Caco-2 (cell line): ENCODE results near the gene NLGN1. TPM values are rescaled to one million over a fixed set of nuclear protein-coding genes. Genes with fewer than 3 reads are reported as not detected.

Experiments used
- BruUV-seq: library from RNA; stranded (reverse); fragments of 400-500 nt; replicated peaks from 2 replicates; lab custom pipeline; 2021; lab: Mats Ljungman, UMichigan
- CTCF ChIA-PET: fragments of 300-600 bp; sonication (Branson Sonifier 250); formaldehyde crosslinking; loops from one replicate; lab custom pipeline; 2022; ENCODE audit warnings: antibody characterized with exemption; lab: Charles Lee
- POLR2A ChIA-PET: fragments of 300-600 bp; sonication (Branson Sonifier 250); formaldehyde crosslinking; loops from one replicate; lab custom pipeline; 2022; ENCODE audit warnings: antibody characterized with exemption; lab: Charles Lee
- DNase-seq, 2 experiments: peaks; one replicate each; pipeline versions ENCODE4 v3.0.0 to v3.0.0-alpha.2; 2020 to 2022
- H3K27me3 ChIP-seq: replicated peaks from 2 replicates; pipeline ENCODE4 v1.6.0; 2011; ENCODE audit warnings: low read length; ENCODE audit not compliant: control insufficient read depth, insufficient read depth
- H3K36me3 ChIP-seq: 2 replicates; pipeline ENCODE4 v1.5.1; 2011; ENCODE audit warnings: low read length; ENCODE audit not compliant: control insufficient read depth, insufficient read depth
- H3K4me1 ChIP-seq: fragments of 250-450 bp; sonication (Bioruptor Pico); 2 replicates; pipeline ENCODE4 v1.5.1; 2020; ENCODE audit warnings: mild to moderate bottlenecking
- H3K4me3 ChIP-seq: 2 replicates; pipeline ENCODE4 v1.5.1; 2011; ENCODE audit warnings: low read depth, mild to moderate bottlenecking, control low read depth, low read length
- H3K9me3 ChIP-seq: fragments of 250-450 bp; sonication (Bioruptor Pico); 2 replicates; pipeline ENCODE4 v1.5.1; 2020; ENCODE audit warnings: mild to moderate bottlenecking, moderate library complexity
- H3K27ac Mint-ChIP-seq: one replicate; pipeline ENCODE4 v1.8.0; 2022; ENCODE audit warnings: mixed read lengths; ENCODE audit not compliant: unreplicated experiment
- H3K27me3 Mint-ChIP-seq: one replicate; pipeline ENCODE4 v1.8.0; 2022; ENCODE audit warnings: mixed read lengths; ENCODE audit not compliant: insufficient read depth, unreplicated experiment
- H3K36me3 Mint-ChIP-seq: one replicate; pipeline ENCODE4 v1.8.0; 2022; ENCODE audit warnings: mild to moderate bottlenecking, mixed read lengths; ENCODE audit not compliant: insufficient read depth, unreplicated experiment
- H3K4me1 Mint-ChIP-seq: one replicate; pipeline ENCODE4 v1.8.0; 2022; ENCODE audit warnings: low read depth, mixed read lengths; ENCODE audit not compliant: unreplicated experiment
- H3K4me3 Mint-ChIP-seq: one replicate; pipeline ENCODE4 v1.8.0; 2022; ENCODE audit warnings: mild to moderate bottlenecking, moderate library complexity, mixed read lengths; ENCODE audit not compliant: unreplicated experiment
- H3K9me3 Mint-ChIP-seq: one replicate; pipeline ENCODE4 v1.8.0; 2022; ENCODE audit warnings: mixed read lengths; ENCODE audit not compliant: unreplicated experiment
- CTCF ChIP-seq, 2 experiments: fragments of 200-600 bp in 1 of 2; IDR thresholded peaks; 1 replicate in 1 of 2; 2 replicates in 1 of 2; pipeline versions ENCODE4 v1.5.1 to v1.8.0; 2011 to 2022; ENCODE audit warnings: antibody characterized with exemption in 1 of 2, control low read depth in 1 of 2, inconsistent platforms in 1 of 2, low read depth in 1 of 2, low read length in 1 of 2, mild to moderate bottlenecking in 1 of 2, moderate library complexity in 1 of 2; ENCODE audit not compliant: insufficient read depth in 1 of 2, severe bottlenecking in 1 of 2, unreplicated experiment in 1 of 2
- intact Hi-C: fragments of 100-400 bp; cut with micrococcal nuclease; formaldehyde crosslinking; loops from one replicate; pipeline ENCODE4 v1.10.0; 2022; ENCODE audit not compliant: unreplicated experiment
- total RNA-seq: library from RNA; stranded (reverse); gene quantifications from 2 replicates; pipeline ENCODE4 v1.2.3, GENCODE V29; 2022

Gene NLGN1
- total RNA-seq, 1 experiment from 2014 or later, result not detected

GRCh38 chr3:173402656-173403055, 5.1 kb downstream of the NLGN1 start:
- POLR2A ChIA-PET, result no interaction called here

GRCh38 chr3:173403376-173403775, 5.8 kb downstream of the NLGN1 start:
- ChIA-PET POLR2A (no interaction called here), CTCF (no interaction called here)
- Mint-ChIP-seq H3K9me3 (no peaks in the 10 kb centered on the region), H3K4me1 (no peaks in the 10 kb centered on the region), H3K27me3 (peaks cover 10% of the 10 kb centered on the region), H3K4me3 (no peak overlapping the region), H3K27ac (no peak overlapping the region), H3K36me3 (no peaks in the 10 kb centered on the region)
- no TSS peak for BruUV-seq
- H3K9me3 ChIP-seq, result no peaks in the 10 kb centered on the region
- no peaks in the 10 kb centered on the region for H3K4me1 ChIP-seq
- intact Hi-C loops, result no loop called here
- DNase-seq, result no peak
- H3K36me3 ChIP-seq, result no peaks in the 10 kb centered on the region
- TF ChIP-seq CTCF (IDR thresholded peaks at IDR 0.05; ENCODE audit: insufficient read depth in 1 of 2, low read depth in 1 of 2, low read length in 1 of 2, severe bottlenecking in 1 of 2, unreplicated experiment in 1 of 2), result no peak
- H3K27me3 ChIP-seq, result no peaks in the 10 kb centered on the region
- H3K4me3 ChIP-seq, result no peak overlapping the region

More at GRCh38 chr3:173402656-173403055, 5.1 kb downstream of the NLGN1 start:
- intact Hi-C loops, result no loop called here
- Mint-ChIP-seq H3K27ac (no peak overlapping the region), H3K9me3 (no peaks in the 10 kb centered on the region), H3K4me1 (peaks cover 4% of the 10 kb centered on the region), H3K27me3 (peaks cover 17% of the 10 kb centered on the region), H3K4me3 (no peak overlapping the region), H3K36me3 (no peaks in the 10 kb centered on the region)
- Histone ChIP-seq H3K4me1 (no peaks in the 10 kb centered on the region), H3K4me3 (no peak overlapping the region), H3K27me3 (no peaks in the 10 kb centered on the region), H3K9me3 (no peaks in the 10 kb centered on the region), H3K36me3 (no peaks in the 10 kb centered on the region)
- BruUV-seq, result no TSS peak
- CTCF ChIA-PET, result no interaction called here
- no peak for DNase-seq
- no peak for TF ChIP-seq CTCF (IDR thresholded peaks at IDR 0.05; ENCODE audit: insufficient read depth in 1 of 2, low read depth in 1 of 2, low read length in 1 of 2, severe bottlenecking in 1 of 2, unreplicated experiment in 1 of 2)

GRCh38 chr3:173404156-173404555, 6.6 kb downstream of the NLGN1 start:
- Histone ChIP-seq H3K9me3 (no peaks in the 10 kb centered on the region), H3K4me3 (no peak overlapping the region), H3K4me1 (no peaks in the 10 kb centered on the region), H3K27me3 (no peaks in the 10 kb centered on the region), H3K36me3 (no peaks in the 10 kb centered on the region)
- intact Hi-C loops, result no loop called here
- peaks cover 9% of the 10 kb centered on the region for H3K27me3 Mint-ChIP-seq
- no peak for DNase-seq
- H3K27ac Mint-ChIP-seq, result no peak overlapping the region
- H3K9me3 Mint-ChIP-seq, result no peaks in the 10 kb centered on the region
- ChIA-PET CTCF (no interaction called here), POLR2A (no interaction called here)
- no peaks in the 10 kb centered on the region for H3K36me3 Mint-ChIP-seq
- no peak for TF ChIP-seq CTCF (IDR thresholded peaks at IDR 0.05; ENCODE audit: insufficient read depth in 1 of 2, low read depth in 1 of 2, low read length in 1 of 2, severe bottlenecking in 1 of 2, unreplicated experiment in 1 of 2)
- H3K4me3 Mint-ChIP-seq, result no peak overlapping the region
- BruUV-seq, result no TSS peak
- no peaks in the 10 kb centered on the region for H3K4me1 Mint-ChIP-seq
